BLaER1 treated with 17β-estradiol and CSF1 and Interleukin-3, amounts not matched to agents 10 nM and 100 nM (cell line): ENCODE measurements around the gene CRHBP.

ENCODE experiments used
- H3K27ac ChIP-seq, 11 experiments: shearing (Covaris generic); formaldehyde crosslinking; 2 replicates each; pipeline ENCODE4 v1.8.1; 2022
- H3K27me3 ChIP-seq, 11 experiments: shearing (Covaris generic); formaldehyde crosslinking; 2 replicates each; pipeline ENCODE4 v1.8.1; 2022
- H3K36me3 ChIP-seq, 11 experiments: shearing (Covaris generic); formaldehyde crosslinking; 2 replicates each; pipeline ENCODE4 v1.8.1; 2022
- H3K4me1 ChIP-seq, 10 experiments: shearing (Covaris generic); formaldehyde crosslinking; 2 replicates each; pipeline ENCODE4 v1.8.1; 2022
- H3K4me2 ChIP-seq, 11 experiments: shearing (Covaris generic); formaldehyde crosslinking; 2 replicates each; pipeline ENCODE4 v1.8.1; 2022
- H3K4me3 ChIP-seq, 10 experiments: shearing (Covaris generic); formaldehyde crosslinking; 2 replicates each; pipeline ENCODE4 v1.8.1; 2022
- H3K9ac ChIP-seq, 11 experiments: shearing (Covaris generic); formaldehyde crosslinking; 2 replicates each; pipeline ENCODE4 v1.8.1; 2022
- H3K9me3 ChIP-seq, 11 experiments: shearing (Covaris generic); formaldehyde crosslinking; replicated peaks in 1 of 11; 2 replicates each; pipeline ENCODE4 v1.8.1; 2022
- H4K20me1 ChIP-seq, 11 experiments: shearing (Covaris generic); formaldehyde crosslinking; 2 replicates each; pipeline ENCODE4 v1.8.1; 2022
- Cebpa-rat ChIP-seq, 11 experiments: shearing (Covaris generic); IDR thresholded peaks; 2 replicates each; pipeline ENCODE4 v1.8.1; 2022

CRHBP gene

GRCh38 chr5:76953551-76954382 lies 922 bp downstream of the CRHBP start:
- no peaks in the 10 kb centered on the region; a peak in 1 of 22 replicates for H3K27me3 ChIP-seq
- H3K9me3 ChIP-seq = peaks cover 11 to 22% (median 18%) of the 10 kb centered on the region in 11 experiments; a peak in 21 of 22 replicates
- H4K20me1 ChIP-seq = no peaks in the 10 kb centered on the region
- H3K4me1 ChIP-seq = peaks cover 0 to 17% (median 3%) of the 10 kb centered on the region in 10 experiments; a peak in 10 of 20 replicates
- no peak for TF ChIP-seq Cebpa-rat (IDR thresholded peaks at IDR 0.05)
- no peak overlapping the region for H3K4me2 ChIP-seq
- no peak overlapping the region for H3K27ac ChIP-seq
- no peak overlapping the region for H3K4me3 ChIP-seq
- no peaks in the 10 kb centered on the region for H3K36me3 ChIP-seq
- no peak overlapping the region for H3K9ac ChIP-seq

GRCh38 chr5:76954383-76954763 lies 1.5 kb downstream of the CRHBP start:
- H3K9ac ChIP-seq = no peak overlapping the region
- H3K4me1 ChIP-seq = peaks cover 0 to 22% (median 8%) of the 10 kb centered on the region in 10 experiments; a peak in 11 of 20 replicates
- no peak overlapping the region for H3K4me3 ChIP-seq
- no peaks in the 10 kb centered on the region for H4K20me1 ChIP-seq
- no peaks in the 10 kb centered on the region; a peak in 1 of 22 replicates for H3K27me3 ChIP-seq
- no peaks in the 10 kb centered on the region for H3K36me3 ChIP-seq
- no peak overlapping the region for H3K4me2 ChIP-seq
- peaks cover 11 to 22% (median 18%) of the 10 kb centered on the region in 11 experiments; a peak in 21 of 22 replicates for H3K9me3 ChIP-seq
- 0 out of 22 replicates have a peak, but pooled peaks of 1 of the 11 experiments have one; percentile 13 for TF ChIP-seq Cebpa-rat (IDR thresholded peaks at IDR 0.05)
- no peak overlapping the region for H3K27ac ChIP-seq

- no peak overlapping the region for H3K9ac ChIP-seq
- H3K4me3 ChIP-seq = no peak overlapping the region
- no peaks in the 10 kb centered on the region; a peak in 1 of 22 replicates for H3K27me3 ChIP-seq
- H3K4me1 ChIP-seq = peaks cover 0 to 38% (median 10%) of the 10 kb centered on the region in 10 experiments; a peak in 11 of 20 replicates
- TF ChIP-seq Cebpa-rat (IDR thresholded peaks at IDR 0.05) = no peak
- no peaks in the 10 kb centered on the region for H4K20me1 ChIP-seq
- peaks cover 11 to 22% (median 18%) of the 10 kb centered on the region in 11 experiments; a peak in 21 of 22 replicates for H3K9me3 ChIP-seq
- no peak overlapping the region for H3K4me2 ChIP-seq
- H3K36me3 ChIP-seq = no peaks in the 10 kb centered on the region
- no peak overlapping the region for H3K27ac ChIP-seq
Measured at GRCh38 chr5:76956033-76956432, 3.2 kb downstream of the CRHBP start.

GRCh38 chr5:76958991-76959767 lies 6.3 kb downstream of the CRHBP start:
- H3K36me3 ChIP-seq = no peaks in the 10 kb centered on the region
- peaks cover under 1 to 7% (median 5%) of the 10 kb centered on the region in 11 experiments; a peak in 19 of 22 replicates for H3K9me3 ChIP-seq
- H3K4me2 ChIP-seq = peak overlapping the region in 4 of 11 experiments; percentile 52 to 92 (median 78); a peak in 8 of 22 replicates
- TF ChIP-seq Cebpa-rat (IDR thresholded peaks at IDR 0.05) = no peak
- 0 out of 20 replicates have a peak overlapping the region, but pooled peaks of 1 of the 10 experiments have one; percentile 9 for H3K4me3 ChIP-seq
- H3K4me1 ChIP-seq = peaks cover 0 to 50% (median 10%) of the 10 kb centered on the region in 10 experiments; a peak in 11 of 20 replicates
- peak overlapping the region in 5 of 11 experiments; percentile 32 to 87 (median 81); a peak in 9 of 22 replicates for H3K27ac ChIP-seq
- no peaks in the 10 kb centered on the region for H4K20me1 ChIP-seq
- no peaks in the 10 kb centered on the region for H3K27me3 ChIP-seq
- H3K9ac ChIP-seq = peak overlapping the region in 4 of 11 experiments; percentile 26 to 73 (median 72); a peak in 6 of 22 replicates

GRCh38 chr5:76960004-76960625 lies 7.3 kb downstream of the CRHBP start:
- Histone ChIP-seq H3K9me3 (no peaks in the 10 kb centered on the region), H3K27me3 (no peaks in the 10 kb centered on the region), H3K36me3 (no peaks in the 10 kb centered on the region), H3K4me2 (peak overlapping the region in 4 of 11 experiments; percentile 5 to 92 (median 78); a peak in 6 of 22 replicates), H4K20me1 (no peaks in the 10 kb centered on the region), H3K27ac (peak overlapping the region in 4 of 11 experiments; percentile 53 to 87 (median 82); a peak in 7 of 22 replicates), H3K4me1 (peaks cover 0 to 50% (median 10%) of the 10 kb centered on the region in 10 experiments; a peak in 11 of 20 replicates), H3K4me3 (no peak overlapping the region), H3K9ac (peak overlapping the region in 3 of 11 experiments; percentile 71 to 73 (median 73); a peak in 5 of 22 replicates)
- no peak for TF ChIP-seq Cebpa-rat (IDR thresholded peaks at IDR 0.05)

- Histone ChIP-seq H3K9me3 (no peaks in the 10 kb centered on the region), H3K27ac (no peak overlapping the region), H3K9ac (no peak overlapping the region), H3K4me2 (no peak overlapping the region), H4K20me1 (no peaks in the 10 kb centered on the region), H3K36me3 (no peaks in the 10 kb centered on the region), H3K27me3 (no peaks in the 10 kb centered on the region), H3K4me1 (peaks cover 0 to 31% (median 4%) of the 10 kb centered on the region in 10 experiments; a peak in 11 of 20 replicates), H3K4me3 (no peak overlapping the region)
- no peak for TF ChIP-seq Cebpa-rat (IDR thresholded peaks at IDR 0.05)
Measured at GRCh38 chr5:76964060-76964459, 11.2 kb downstream of the CRHBP start.

- Histone ChIP-seq H3K27ac (no peak overlapping the region), H4K20me1 (no peaks in the 10 kb centered on the region), H3K4me2 (no peak overlapping the region), H3K9ac (no peak overlapping the region), H3K27me3 (no peaks in the 10 kb centered on the region), H3K4me1 (peaks cover 0 to 13% (median 11%) of the 10 kb centered on the region in 10 experiments; a peak in 12 of 20 replicates), H3K36me3 (no peaks in the 10 kb centered on the region), H3K4me3 (no peak overlapping the region), H3K9me3 (no peaks in the 10 kb centered on the region)
- TF ChIP-seq Cebpa-rat (IDR thresholded peaks at IDR 0.05) = no peak
Measured at GRCh38 chr5:76971511-76971910, 18.7 kb downstream of the CRHBP start.

GRCh38 chr5:76972689-76973088 lies 19.8 kb downstream of the CRHBP start:
- Histone ChIP-seq H3K36me3 (no peaks in the 10 kb centered on the region), H3K4me2 (no peak overlapping the region), H3K4me3 (no peak overlapping the region), H3K27me3 (no peaks in the 10 kb centered on the region), H3K4me1 (peaks cover 0 to 13% (median 11%) of the 10 kb centered on the region in 10 experiments; a peak in 12 of 20 replicates), H3K9me3 (no peaks in the 10 kb centered on the region), H3K9ac (no peak overlapping the region), H4K20me1 (no peaks in the 10 kb centered on the region), H3K27ac (no peak overlapping the region)
- TF ChIP-seq Cebpa-rat (IDR thresholded peaks at IDR 0.05) = no peak
